Stimulated activated CD8-positive, alpha-beta memory T cell treated with anti-CD3 and anti-CD28 coated beads, Interleukin-15, amount 100 ng/mL, for 1 hour (primary cell): Measurements from ENCODE around the gene BNIPL.

Source experiments
- DNase-seq: peaks from one replicate; pipeline ENCODE4 v3.0.0-alpha.2; 2020; ENCODE audit warnings: low read depth

The BNIPL gene

DNA sequence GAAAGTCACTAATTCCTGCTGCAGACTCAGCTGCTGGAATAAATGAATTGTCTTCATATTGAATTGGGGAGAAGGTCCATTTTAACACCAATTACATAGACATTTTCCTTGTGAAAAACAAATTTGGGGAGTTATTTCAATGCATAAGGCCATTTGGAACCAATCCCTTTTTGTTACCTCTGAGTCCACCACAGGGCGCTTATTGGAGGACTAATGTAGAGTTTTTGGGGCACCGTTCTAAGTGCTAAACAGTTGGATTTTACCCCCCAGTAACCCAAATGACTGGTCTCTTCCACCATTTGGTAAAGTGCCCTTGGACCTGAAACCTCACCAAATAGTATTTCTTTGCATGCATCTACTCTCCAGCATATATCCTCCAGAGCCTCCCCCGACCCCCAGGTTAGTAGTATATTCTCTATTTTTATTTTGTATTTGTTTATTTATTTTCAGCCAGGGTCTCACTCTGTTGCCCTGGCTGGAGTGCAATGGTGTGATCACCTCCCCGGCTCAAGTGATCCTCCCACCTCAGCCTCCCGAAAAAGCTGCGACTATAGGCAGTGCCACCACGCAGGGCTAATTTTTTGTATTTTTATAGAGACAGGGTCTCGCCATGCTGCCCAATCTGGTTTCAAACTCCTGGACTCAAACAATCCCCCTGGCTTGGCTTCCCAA is 26.6 kb upstream of the BNIPL start:
- DNase-seq = no peak

DNA sequence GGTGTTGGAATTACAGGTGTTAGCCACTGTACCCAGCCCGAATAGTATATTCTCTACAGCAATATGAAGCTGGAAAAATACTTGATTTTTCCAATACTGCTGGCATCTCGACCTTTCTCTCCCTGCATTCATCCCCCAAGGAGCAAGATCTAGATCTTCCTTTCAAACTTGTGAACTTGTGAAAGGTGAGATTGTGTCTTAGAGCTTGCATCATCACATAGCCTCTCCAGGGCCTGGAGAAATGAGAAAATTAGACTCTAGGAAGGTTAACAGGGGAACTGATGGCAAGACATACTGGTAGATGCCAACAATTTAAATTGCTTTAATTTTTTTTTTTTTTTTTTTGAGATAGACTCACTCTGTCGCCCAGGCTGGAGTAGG is 26.1 kb upstream of the BNIPL start:
- no peak for DNase-seq

DNA sequence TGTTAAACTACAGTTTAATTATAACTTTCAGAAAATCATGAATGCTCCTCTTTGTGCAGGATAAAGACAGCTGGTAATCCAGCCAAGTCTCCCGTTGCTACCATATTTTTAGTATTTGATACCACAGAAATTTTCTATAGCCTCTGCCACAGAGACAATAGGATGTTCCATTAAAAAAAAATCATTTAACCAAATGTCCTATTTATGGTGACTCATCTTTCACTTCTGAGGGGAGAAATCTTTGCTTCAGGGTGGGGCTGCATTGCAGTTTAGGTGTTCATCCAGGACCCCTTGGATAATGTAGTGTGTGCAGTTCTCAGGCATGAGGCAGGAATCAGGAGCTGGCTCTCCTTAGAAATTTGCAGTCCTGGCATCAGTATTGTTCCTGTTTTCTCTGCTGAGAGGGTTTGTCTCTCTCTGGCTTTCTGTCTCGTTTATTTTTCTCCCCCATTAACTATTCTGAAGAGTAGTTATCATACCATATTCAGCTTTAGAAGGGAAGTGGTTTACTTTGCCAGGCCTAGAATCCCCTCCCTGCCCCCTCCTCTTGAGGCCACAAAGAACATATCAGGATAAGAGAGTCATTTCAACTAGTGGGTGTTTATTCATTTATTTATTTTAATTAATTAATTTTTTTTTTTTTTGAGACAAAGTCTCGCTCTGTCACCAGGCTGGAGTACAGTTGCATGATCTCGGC is 25.1 kb upstream of the BNIPL start:
- no peak for DNase-seq

DNA sequence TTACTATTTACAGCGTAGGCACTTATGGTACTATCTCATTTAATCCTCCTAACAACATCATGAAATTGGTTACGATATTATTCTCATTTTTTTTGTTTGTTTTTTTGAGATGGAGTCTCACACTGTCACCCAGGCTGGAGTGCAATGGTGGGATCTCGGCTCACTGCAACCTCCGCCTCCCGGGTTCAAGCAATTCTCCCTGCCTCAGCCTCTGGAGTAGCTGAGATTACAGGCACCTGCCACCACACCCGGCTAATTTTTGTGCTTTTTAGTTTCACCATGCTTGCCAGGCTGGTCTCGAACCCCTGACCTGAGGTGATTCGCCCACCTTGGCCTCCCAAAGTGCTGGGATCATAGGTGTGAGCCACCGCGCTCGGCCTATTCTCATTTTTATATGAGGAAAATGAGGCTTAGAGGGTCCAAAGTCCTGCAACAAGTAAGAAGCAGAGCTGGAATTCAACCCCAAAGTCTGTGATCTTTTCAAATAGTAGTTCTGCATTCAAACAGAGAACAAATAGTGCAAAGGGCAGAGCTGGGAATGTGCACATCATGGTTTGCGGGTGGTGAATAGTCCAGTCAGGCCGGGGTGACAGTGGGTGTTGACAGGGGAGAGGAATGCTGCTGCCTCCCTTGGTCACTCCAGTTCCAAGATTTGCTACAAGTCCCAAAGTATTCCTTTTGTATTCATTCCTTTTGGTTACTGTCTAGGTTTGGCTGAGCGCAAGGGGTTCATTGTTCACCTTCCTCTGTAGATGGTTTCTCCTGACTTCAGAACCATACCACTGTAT is 23.5 kb upstream of the BNIPL start:
- DNase-seq = no peak

DNA sequence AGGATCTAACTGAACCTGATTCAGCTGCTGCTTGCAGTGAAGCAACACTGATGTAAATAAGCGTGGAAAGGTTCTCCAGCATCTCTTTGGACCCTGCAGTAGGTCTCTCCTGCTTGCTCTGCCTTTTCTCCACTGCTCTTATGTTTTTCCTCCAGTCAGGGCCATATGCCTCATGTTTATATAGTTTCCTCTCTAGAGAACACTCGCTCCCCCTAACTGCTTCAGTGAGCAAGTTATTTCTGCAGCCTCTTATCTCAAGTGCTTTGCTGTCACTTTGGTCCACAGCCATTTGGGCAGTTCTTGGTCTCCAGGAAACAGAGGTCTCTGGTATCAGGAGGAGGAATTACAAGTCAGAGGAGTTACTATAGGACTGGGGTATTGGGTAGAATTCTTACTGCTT is 22.9 kb upstream of the BNIPL start:
- DNase-seq = no peak

DNA sequence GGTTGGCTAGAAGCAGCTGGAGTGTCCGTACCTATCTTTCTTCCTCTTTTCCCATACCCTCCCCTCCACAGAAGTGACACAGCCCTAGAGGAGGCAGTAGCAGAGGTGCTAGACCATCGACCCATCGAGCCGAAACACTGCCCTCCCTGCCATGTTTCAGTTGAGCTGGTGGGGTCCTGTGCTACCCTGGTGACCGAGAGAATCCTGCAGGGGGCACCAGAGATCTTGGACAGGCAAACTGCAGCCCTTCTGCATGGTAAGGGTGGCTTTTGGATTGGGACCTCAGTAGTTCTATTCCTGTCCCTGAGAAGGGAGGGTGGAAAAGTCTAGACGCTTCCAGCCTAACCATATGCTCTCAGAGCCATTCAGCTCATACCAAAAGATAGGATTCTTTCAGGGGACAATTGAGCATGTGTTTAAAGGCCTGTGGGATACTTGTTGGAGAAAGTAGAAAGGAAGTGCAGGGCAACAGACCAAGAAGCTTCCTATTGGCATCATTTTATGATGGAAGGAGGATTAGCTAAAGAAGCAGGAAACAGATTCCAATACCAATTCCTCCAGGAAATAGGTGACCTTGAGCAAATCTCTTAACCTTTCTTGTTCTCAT is 11.7 kb upstream of the BNIPL start:
- DNase-seq = peak; percentile 86

DNA sequence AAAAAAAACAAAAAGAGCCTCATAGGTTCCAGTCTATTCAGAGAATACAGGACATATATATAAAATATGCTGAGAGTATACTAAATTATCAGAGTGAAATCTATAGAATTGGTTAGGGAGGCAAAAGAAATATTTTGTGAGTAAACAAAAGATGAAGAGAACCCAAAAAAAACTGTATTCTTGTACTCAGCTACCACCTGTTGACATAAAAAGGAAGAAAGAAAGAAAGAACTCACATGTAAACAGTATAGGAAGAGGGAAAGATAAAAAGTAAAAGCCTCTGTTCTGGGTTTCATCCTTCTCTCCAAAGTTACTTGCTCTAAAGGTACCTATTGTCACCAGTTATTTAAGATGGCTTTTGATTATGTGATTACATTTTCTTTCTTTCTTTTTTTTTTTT is 9.9 kb upstream of the BNIPL start:
- no peak for DNase-seq

DNA sequence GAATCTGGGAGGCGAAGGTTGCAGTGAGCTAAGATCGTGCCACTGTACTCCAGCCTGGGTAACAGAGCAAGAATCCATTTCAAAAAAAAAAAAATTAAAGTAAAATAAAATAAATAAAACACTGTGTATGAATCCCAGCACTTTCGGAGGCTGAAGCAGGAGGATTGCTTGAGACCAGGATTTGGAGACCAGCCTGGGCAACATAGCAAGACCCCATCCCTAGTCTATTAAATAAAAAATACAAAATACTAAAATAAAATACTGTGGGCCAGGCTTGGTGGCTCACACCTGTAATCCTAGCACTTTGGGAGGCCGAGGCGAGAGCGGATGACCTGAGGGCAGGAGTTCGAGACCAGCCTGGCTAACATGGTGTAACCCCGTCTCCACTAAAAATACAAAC is 4.2 kb upstream of the BNIPL start:
- no peak for DNase-seq

DNA sequence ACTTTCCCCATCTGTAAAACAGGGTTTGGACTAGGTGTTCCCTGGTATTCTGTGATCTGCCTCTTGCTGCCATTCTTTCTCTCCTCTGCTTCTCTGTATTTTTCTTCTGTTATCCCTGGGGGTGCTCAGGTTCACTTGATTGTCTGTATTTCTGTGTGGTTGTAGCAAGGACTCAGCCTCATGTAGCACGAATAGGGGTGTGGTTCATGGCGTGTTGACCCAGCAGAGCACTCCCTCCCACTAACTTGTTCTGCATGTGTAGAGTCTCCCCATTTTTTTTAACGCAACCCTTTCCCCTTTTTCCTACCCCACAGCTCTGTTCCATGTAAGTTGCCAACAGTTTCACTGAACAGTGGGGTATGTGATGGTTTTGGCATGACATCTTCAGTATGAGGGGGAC is 1.2 kb upstream of the BNIPL start:
- no peak for DNase-seq

DNA sequence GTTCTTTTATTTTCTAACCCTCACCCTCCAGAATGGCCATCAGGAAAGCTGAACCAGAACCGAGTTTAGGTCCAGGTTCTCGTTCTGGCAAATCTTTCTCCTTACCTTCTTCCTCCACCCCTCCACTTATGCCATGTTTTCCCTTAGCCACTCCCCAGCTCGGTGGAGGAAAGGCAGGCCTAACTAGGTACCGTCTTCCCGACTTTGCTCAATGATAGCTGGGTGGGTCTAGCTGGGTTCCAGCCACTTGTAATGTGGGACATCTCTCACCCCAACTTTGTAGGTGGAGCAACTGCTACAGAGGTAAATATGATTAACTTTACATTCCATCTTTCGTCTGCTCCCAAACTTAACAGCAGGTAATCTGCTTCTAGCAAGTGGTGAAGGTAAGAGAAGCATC is 646 bp downstream of the BNIPL start:
- no peak for DNase-seq

DNA sequence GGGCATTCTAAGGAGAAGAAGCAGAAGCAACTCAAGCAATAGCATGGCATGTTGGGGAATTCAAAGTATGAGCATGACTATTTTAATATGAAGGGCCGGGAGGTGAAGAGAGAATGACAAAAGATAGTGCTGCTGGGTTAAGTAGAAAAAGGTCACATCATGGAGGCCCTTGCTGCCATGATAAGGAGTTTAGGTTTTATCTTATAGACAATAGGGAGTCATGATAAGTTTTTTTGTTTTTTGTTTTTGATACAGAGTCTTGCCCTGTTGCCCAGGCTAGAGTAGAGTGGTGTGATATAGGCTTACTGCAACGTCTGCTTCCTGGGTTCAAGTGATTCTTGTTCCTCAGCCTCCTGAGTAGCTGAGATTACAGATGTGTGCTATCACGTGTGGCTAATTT is 3.1 kb downstream of the BNIPL start:
- no peak for DNase-seq

DNA sequence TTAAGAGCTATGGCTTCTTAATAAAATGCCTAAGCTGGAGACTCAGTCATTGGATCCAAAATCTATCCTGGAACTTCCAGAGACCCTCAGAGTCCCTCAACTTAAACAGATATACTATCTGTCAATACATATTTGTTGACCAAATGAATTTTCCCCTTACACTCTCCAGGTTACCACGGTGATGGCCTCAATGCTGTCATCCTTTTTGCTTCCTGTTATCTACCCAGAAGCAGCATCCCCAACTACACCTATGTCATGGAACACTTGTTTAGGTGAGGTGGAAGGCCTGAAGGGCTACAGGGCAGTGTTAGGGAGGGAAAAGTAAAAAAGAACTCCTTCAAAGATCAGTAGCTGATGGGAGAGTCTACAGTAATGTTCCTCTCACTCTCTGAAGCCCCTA is 6.8 kb downstream of the BNIPL start:
- no peak for DNase-seq

DNA sequence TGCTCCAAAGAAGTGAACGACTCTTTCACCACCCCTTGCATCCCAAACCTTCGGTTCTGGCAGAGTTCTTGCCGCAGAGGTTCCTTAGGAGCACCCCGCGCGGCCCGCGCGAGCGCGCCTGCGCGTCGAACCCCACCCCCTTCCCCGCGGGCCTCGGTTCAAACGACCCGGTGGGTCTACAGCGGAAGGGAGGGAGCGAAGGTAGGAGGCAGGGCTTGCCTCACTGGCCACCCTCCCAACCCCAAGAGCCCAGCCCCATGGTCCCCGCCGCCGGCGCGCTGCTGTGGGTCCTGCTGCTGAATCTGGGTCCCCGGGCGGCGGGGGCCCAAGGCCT is 11.2 kb downstream of the BNIPL start, which contains the start of gene C1orf56:
C1orf56 (plus strand) TSS at position 161 of the 334 bp plus-strand sequence; CDS start at position 258, 97 bp downstream.
- no peak for DNase-seq

DNA sequence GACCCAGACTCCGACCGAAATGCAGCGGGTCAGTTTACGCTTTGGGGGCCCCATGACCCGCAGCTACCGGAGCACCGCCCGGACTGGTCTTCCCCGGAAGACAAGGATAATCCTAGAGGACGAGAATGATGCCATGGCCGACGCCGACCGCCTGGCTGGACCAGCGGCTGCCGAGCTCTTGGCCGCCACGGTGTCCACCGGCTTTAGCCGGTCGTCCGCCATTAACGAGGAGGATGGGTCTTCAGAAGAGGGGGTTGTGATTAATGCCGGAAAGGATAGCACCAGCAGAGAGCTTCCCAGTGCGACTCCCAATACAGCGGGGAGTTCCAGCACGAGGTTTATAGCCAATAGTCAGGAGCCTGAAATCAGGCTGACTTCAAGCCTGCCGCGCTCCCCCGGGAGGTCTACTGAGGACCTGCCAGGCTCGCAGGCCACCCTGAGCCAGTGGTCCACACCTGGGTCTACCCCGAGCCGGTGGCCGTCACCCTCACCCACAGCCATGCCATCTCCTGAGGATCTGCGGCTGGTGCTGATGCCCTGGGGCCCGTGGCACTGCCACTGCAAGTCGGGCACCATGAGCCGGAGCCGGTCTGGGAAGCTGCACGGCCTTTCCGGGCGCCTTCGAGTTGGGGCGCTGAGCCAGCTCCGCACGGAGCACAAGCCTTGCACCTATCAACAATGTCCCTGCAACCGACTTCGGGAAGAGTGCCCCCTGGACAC is 11.7 kb downstream of the BNIPL start:
- no peak for DNase-seq

DNA sequence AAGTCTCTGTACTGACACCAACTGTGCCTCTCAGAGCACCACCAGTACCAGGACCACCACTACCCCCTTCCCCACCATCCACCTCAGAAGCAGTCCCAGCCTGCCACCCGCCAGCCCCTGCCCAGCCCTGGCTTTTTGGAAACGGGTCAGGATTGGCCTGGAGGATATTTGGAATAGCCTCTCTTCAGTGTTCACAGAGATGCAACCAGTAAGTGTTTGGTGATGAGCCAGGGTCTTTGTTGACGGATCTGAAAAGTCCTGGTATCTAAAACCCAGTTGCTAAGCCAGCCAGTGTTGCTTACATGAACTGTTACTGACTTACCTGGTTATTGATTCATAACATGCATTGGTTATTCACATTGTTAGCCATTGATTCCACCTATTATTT is 12.3 kb downstream of the BNIPL start:
- DNase-seq = no peak

DNA sequence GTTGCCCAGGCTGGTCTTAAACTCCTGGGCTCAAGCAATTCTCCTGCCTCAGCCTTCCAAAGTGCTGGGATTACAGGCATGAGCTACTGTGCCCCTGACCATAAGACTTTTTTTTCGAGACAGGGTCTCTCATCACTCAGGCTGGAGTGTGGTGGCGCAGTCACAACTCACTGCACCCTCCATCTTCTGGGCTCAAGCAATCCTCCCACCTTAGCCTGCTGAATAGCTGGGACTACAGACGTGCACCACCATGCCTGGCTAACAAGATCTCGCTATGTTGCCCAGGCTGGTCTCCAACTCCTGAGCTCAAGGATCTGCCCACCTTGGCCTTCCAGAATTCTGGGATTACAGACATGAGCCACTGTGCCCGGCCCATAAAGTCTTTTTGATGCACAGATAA is 13.1 kb downstream of the BNIPL start:
- no peak for DNase-seq

DNA sequence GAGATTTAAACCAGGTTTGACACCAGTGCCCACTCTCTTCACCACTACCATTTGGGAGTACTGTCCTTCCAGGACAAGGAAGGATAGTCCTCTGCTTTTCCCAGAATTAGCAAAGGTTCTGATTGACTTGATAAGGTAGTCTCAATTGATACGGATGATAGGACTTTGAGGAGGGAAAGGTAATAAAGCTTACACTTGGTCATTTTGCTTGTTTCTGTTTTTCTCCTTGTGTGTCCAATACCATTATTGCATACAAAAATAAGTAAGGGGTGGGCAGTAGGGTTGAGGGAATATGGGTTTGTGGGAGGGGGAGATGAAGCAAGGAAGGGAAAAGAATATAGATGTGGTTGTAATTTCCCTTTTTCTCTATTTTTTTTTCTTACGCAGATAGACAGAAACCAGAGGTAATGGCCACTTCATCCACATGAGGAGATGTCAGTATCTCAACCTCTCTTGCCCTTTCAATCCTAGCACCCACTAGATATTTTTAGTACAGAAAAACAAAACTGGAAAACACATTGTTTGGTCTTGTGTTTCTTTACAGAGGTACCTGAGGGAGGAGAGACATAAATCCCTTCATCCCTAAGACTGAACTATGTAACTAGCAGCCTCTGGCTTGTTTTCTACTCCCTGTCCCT is 13.8 kb downstream of the BNIPL start:
- DNase-seq = no peak

DNA sequence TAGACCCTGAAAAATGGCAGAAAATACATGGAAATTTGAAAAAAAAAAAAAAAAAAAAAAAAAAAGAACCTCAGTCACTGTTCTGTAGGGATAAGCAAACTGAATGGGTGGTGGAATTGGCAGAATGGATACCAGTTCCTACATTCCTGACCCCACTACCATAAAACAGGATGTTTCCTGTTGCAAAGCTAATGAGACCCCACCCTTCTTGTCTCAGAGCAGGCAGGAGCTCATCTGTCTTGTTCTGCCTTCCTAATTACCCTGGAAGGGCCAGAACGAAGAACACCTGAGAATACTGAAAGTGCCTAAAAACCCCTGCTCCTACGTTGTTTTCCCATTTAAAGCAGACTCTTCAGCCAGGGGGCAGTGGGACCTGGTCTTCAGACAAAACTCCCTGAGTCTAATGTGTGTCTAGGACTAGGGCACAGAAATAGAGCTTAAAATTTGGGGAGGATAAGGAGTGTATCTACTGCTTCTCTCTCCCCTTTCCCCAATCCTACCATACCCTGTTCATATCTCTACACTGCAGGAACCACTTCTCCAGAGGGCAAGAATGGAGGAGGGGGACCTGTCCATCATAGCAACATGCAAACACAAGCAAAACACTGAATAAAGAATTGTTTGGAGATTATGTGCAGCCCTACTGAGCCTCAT is 15.1 kb downstream of the BNIPL start:
- DNase-seq = no peak

DNA sequence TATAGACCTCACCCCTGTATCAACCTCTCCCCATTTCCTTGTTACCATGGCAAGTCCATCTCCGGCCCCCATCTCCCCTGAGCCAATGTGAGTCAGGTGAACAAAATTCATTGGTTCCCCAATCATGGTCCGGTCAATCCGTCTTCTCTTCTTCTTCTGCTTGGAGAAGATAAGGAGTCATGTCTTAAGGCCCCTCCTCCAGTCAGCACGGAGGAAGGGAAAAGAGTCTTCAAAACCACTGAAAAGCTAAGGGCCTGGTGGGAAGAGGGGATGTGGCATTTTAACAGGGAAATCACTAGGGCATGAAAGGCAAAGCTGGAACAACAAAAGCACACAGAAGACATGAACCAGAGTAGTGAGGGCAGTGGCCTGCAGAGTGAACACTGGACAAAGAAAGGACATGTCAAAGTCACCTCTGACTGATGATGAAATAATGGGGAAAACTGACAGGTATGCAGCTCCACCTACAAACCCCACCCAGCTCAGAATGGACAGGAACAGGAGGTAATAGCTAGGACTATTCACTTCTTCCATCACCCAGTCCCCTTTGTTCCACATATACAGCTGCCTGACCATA is 18.7 kb downstream of the BNIPL start:
- no peak for DNase-seq

DNA sequence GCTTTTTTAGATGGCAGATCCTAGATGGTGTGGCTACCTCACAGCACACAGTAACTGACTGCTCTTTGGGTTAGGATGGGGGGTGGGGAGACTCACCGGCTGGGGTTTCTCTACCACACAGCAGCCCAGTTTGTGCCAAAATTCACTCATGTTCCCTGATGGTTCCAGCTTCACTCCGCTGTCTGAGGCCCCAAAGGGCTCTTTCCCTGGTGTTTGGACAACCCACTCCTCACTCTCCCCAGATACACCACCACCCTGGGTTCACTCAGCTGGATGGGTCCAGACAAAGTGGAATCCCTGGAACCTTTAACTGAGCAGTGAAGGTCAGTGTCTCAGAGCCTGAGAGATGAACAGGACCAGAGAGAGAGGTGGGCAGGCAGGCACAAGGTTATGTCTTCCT is 19.2 kb downstream of the BNIPL start:
- DNase-seq = no peak

DNA sequence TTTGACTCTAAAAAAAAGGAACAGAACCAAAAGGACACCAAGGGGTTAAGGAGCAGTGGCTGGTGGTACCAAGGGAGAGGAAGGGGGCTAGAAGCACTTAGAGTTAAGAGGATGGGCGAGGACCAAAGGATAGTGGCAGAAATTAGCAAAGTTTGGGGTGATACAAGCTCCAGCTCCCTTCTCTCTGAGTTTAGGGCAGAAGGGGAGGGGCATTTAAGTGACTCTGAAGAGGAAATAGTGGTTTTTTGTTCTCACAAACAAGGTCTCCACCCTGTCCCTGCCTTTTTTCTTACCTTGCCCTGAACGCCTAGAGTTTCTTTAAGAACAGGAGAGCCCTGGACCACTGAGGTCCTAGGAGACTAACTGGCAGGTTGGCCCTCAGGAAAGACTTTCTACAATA is 19.8 kb downstream of the BNIPL start:
- DNase-seq = no peak
